ENCODE data around the gene HIF1A.

- TF ChIP-seq, protein P1, sequence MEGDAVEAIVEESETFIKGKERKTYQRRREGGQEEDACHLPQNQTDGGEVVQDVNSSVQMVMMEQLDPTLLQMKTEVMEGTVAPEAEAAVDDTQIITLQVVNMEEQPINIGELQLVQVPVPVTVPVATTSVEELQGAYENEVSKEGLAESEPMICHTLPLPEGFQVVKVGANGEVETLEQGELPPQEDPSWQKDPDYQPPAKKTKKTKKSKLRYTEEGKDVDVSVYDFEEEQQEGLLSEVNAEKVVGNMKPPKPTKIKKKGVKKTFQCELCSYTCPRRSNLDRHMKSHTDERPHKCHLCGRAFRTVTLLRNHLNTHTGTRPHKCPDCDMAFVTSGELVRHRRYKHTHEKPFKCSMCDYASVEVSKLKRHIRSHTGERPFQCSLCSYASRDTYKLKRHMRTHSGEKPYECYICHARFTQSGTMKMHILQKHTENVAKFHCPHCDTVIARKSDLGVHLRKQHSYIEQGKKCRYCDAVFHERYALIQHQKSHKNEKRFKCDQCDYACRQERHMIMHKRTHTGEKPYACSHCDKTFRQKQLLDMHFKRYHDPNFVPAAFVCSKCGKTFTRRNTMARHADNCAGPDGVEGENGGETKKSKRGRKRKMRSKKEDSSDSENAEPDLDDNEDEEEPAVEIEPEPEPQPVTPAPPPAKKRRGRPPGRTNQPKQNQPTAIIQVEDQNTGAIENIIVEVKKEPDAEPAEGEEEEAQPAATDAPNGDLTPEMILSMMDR (IDR thresholded peaks at IDR 0.05): no peak
- TF ChIP-seq EZH2phosphoT487 (IDR thresholded peaks at IDR 0.05): no peak
These were observed 28.8 kb downstream of the HIF1A start for GRCh38 chr14:61724133-61724532.

Data from neural progenitor cell (in vitro differentiated cells).